Measurements from ENCODE around the gene SLC9A9. TPM values are rescaled to one million over a fixed set of nuclear protein-coding genes. Genes with fewer than 3 reads are reported as not detected.
"Not testable (repeated sequence)": the region's sequence is repeated elsewhere in the genome, so short reads cannot be mapped to it uniquely, and the experiment has no call there.

SLC9A9 gene
- total RNA-seq, 8 experiments from 2014 or later: 0.29 to 11.3 (median 5.9) TPM

GRCh38 chr3:143798151-143798550 is 50.1 kb downstream of the SLC9A9 start:
- 80 to 100% (median 93%) methylated on average over 1 to 7 of the region's 7 CpGs; no CpG with 5 or more reads in 1 of the 10 experiments for WGBS, 10 experiments
- in situ Hi-C loops (cut with MboI; ENCODE audit: low pct_unique_long_range_greater_than_20kb in 2 of 9, low sequenced_read_pairs in 9 of 9, unreplicated experiment in 9 of 9): loop anchor here in 3 of 9 experiments (25.0 kb wide), 2 partner anchors 139 to 164 kb away; partner anchors contain the start of gene DIPK2A (in 2 of the 3)
- not testable (repeated sequence) for ATAC-seq (replicated peaks in 6 of 8); H3K27ac ChIP-seq; H3K4me3 ChIP-seq; H3K4me1 ChIP-seq (replicated peaks in 1 of 2)

GRCh38 chr3:143795874-143796273 is 52.4 kb downstream of the SLC9A9 start:
- in situ Hi-C loops (cut with MboI; ENCODE audit: low pct_unique_long_range_greater_than_20kb in 2 of 9, low sequenced_read_pairs in 9 of 9, unreplicated experiment in 9 of 9): loop anchor here in 3 of 9 experiments (25.0 kb wide), 2 partner anchors 141 to 166 kb away; partner anchors contain the start of gene DIPK2A (in 2 of the 3)
- peaks cover 4 to 6% of the 10 kb centered on the region in 2 donors for H3K4me1 ChIP-seq (replicated peaks in 1 of 2)
- H3K27ac ChIP-seq: no peak overlapping the region
- 0 to 60% (median 10%) methylated on average over 1 to 2 of the region's 2 CpGs; no CpG with 5 or more reads in 2 of the 10 experiments for WGBS, 10 experiments
- peak; percentile 30 to 100 (median 48) for ATAC-seq (replicated peaks in 6 of 8)
- no peak overlapping the region for H3K4me3 ChIP-seq

DNA sequence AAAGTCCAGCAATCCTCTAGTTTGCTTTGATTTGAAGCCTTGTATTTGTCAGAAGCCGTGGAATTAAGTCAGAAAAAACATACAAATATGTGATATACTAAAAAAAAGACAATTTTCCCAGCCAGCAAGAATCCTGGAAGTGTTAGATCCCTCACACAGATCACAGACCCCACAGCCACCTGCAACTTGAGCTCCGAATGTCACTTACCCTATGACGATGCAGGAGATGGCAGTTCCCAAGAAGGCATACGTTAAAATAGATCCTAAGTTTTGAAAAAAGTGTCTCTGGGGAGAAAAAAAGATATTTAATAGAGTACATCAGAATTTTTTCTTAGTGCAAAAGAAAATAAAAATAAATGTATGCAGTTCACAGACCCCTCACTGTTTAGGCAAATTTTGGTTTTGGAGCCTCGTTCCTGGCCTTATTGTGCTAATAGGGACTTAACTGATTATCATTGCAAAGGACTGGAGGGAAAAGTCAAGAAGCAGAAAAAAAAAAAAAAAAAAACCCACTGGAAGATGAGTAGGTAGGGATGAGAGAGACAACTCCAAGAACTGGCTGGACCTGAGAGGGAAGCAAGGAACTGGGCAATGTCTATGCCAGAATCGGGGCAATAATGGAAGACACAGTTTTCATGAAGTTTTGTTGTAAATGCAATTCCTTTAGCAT is 53.3 kb downstream of the SLC9A9 start:
- no peak for ATAC-seq (replicated peaks in 6 of 8)
- in situ Hi-C loops (cut with MboI; ENCODE audit: low pct_unique_long_range_greater_than_20kb in 2 of 9, low sequenced_read_pairs in 9 of 9, unreplicated experiment in 9 of 9): loop anchor here in 3 of 9 experiments (25.0 kb wide), 2 partner anchors 142 to 167 kb away; partner anchors contain the start of gene DIPK2A (in 2 of the 3)
- WGBS, 10 experiments: 53 to 87% (median 73%) methylated on average over 2 to 6 of the region's 6 CpGs; no CpG with 5 or more reads in 1 of the 10 experiments
- no peak overlapping the region for H3K4me3 ChIP-seq
- peaks cover 4 to 6% of the 10 kb centered on the region in 2 donors for H3K4me1 ChIP-seq (replicated peaks in 1 of 2)
- no peak overlapping the region for H3K27ac ChIP-seq

DNA sequence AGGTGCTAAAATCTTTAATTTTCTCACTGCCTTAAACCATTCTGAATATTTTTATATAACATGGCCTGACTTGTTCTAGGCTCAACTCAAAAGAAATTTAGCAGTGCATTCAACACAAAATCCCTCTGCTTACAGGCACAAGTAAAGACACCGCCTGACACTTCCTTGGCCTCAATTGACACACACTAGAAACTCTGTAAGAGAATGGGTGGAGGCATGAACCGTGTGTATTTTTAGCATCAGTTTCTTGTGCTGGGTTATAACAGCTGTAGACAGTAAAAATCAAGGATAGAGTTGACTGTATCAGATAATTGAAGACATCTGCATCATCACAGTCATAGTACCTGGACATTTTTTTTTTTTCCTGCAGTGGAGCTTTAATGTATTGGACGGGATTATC is 54.3 kb downstream of the SLC9A9 start:
- Histone ChIP-seq H3K4me3 (no peak overlapping the region), H3K4me1 (replicated peaks in 1 of 2) (peaks cover 4 to 6% of the 10 kb centered on the region in 2 donors), H3K27ac (no peak overlapping the region)
- WGBS, 10 experiments: 0 to 100% (median 93%) methylated on average over 1 to 3 of the region's 3 CpGs; no CpG with 5 or more reads in 2 of the 10 experiments
- in situ Hi-C loops (cut with MboI; ENCODE audit: low pct_unique_long_range_greater_than_20kb in 2 of 9, low sequenced_read_pairs in 9 of 9, unreplicated experiment in 9 of 9): loop anchor here in 3 of 9 experiments (25.0 kb wide), 2 partner anchors 143 to 168 kb away; partner anchors contain the start of gene DIPK2A (in 2 of the 3)
- peak in 2 of 8 experiments; percentile 87 to 92 for ATAC-seq (replicated peaks in 6 of 8)

DNA sequence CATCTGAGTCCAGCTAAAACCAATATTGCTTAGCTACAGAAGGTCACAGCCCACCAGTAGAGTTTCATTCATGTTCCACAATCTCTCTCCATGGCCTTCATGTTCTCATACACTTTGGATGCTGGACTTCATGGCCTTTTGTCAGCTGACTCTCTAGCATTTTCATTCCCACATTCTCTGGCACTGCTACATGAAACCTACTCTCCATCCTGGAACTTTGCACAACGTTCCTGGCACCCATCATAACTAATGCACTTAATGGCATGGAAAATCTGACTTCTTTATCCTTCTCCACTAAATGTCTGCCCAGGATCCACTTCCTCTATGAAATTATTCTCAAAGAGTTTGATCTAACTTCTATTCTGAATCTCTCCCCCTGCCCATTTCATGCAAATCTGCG is 56.9 kb downstream of the SLC9A9 start:
- no peak overlapping the region for H3K4me3 ChIP-seq
- WGBS, 10 experiments: 48 to 100% (median 85%) methylated on average over 1 to 2 of the region's 2 CpGs; no CpG with 5 or more reads in 2 of the 10 experiments
- in situ Hi-C loops (cut with MboI; ENCODE audit: low pct_unique_long_range_greater_than_20kb in 2 of 9, low sequenced_read_pairs in 9 of 9, unreplicated experiment in 9 of 9): loop anchor here in 3 of 9 experiments (25.0 kb wide), 2 partner anchors 146 to 171 kb away; partner anchors contain the start of gene DIPK2A (in 2 of the 3)
- peaks cover 7 to 9% of the 10 kb centered on the region in 2 donors for H3K4me1 ChIP-seq (replicated peaks in 1 of 2)
- ATAC-seq (replicated peaks in 6 of 8): no peak
- H3K27ac ChIP-seq: no peak overlapping the region

- in situ Hi-C loops (cut with MboI; ENCODE audit: low pct_unique_long_range_greater_than_20kb in 2 of 9, low sequenced_read_pairs in 9 of 9, unreplicated experiment in 9 of 9): loop anchor here in 3 of 9 experiments (25.0 kb wide), 2 partner anchors 151 to 176 kb away; partner anchors contain the start of gene DIPK2A (in 2 of the 3)
- H3K27ac ChIP-seq: peak overlapping the region; percentile 23 to 42
Observed at GRCh38 chr3:143786219-143787191, 61.8 kb downstream of the SLC9A9 start.

DNA sequence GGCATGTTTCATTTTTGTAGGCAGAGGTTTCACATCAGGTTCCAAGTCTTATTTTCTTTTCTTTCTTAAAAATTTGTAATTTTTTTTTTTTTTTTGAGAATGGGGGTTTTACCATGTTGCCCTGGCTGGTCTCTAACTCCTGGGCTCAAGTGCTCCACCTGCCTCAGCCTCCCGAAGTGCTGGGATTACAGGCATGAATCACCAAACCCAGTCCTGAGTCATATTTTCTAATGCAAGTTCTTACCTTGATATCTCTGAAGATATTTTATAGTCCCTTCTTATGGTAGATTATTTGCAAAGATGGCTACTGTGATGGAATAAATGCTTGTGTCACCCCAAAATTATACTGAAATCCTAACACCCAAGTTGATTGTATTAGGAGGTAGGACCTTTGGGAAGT is 63.8 kb downstream of the SLC9A9 start:
- 50 to 100% (median 86%) methylated on average over 1 of the region's 1 CpG; no CpG with 5 or more reads in 3 of the 10 experiments for WGBS, 10 experiments

More at GRCh38 chr3:143786219-143787191, 61.8 kb downstream of the SLC9A9 start:
- peaks cover 4 to 22% of the 10 kb centered on the region in 2 donors for H3K4me1 ChIP-seq (replicated peaks in 1 of 2)
- 6 to 100% (median 47%) methylated on average over 4 to 9 of the region's 9 CpGs for WGBS, 10 experiments
- peak; percentile 47 to 83 (median 66) for ATAC-seq (replicated peaks in 6 of 8)
- no peak overlapping the region for H3K4me3 ChIP-seq

GRCh38 chr3:143783851-143784370 is 64.4 kb downstream of the SLC9A9 start:
- ATAC-seq (replicated peaks in 6 of 8): no peak
- H3K27ac ChIP-seq: no peak overlapping the region
- no peak overlapping the region for H3K4me3 ChIP-seq
- H3K4me1 ChIP-seq (replicated peaks in 1 of 2): peaks cover 4 to 24% of the 10 kb centered on the region in 2 donors
- in situ Hi-C loops (cut with MboI; ENCODE audit: low pct_unique_long_range_greater_than_20kb in 2 of 9, low sequenced_read_pairs in 9 of 9, unreplicated experiment in 9 of 9): loop anchor here in 3 of 9 experiments (25.0 kb wide), 2 partner anchors 153 to 178 kb away; partner anchors contain the start of gene DIPK2A (in 2 of the 3)
- 41 to 95% (median 79%) methylated on average over 1 to 4 of the region's 4 CpGs for WGBS, 10 experiments

More for the DNA sequence above, 63.8 kb downstream of the SLC9A9 start:
- H3K4me1 ChIP-seq (replicated peaks in 1 of 2): peaks cover 4 to 24% of the 10 kb centered on the region in 2 donors
- H3K4me3 ChIP-seq: no peak overlapping the region
- ATAC-seq (replicated peaks in 6 of 8): no peak
- H3K27ac ChIP-seq: no peak overlapping the region
- in situ Hi-C loops (cut with MboI; ENCODE audit: low pct_unique_long_range_greater_than_20kb in 2 of 9, low sequenced_read_pairs in 9 of 9, unreplicated experiment in 9 of 9): loop anchor here in 3 of 9 experiments (25.0 kb wide), 2 partner anchors 153 to 178 kb away; partner anchors contain the start of gene DIPK2A (in 2 of the 3)

- in situ Hi-C loops (cut with MboI; ENCODE audit: low pct_unique_long_range_greater_than_20kb in 2 of 9, low sequenced_read_pairs in 9 of 9, unreplicated experiment in 9 of 9): loop anchor here in 3 of 9 experiments (25.0 kb wide), 2 partner anchors 162 to 187 kb away; partner anchors contain the start of gene DIPK2A (in 2 of the 3)
- WGBS, 10 experiments: 0 to 36% (median 9%) methylated on average over 2 to 4 of the region's 4 CpGs; no CpG with 5 or more reads in 2 of the 10 experiments
- peaks cover 0 to 5% of the 10 kb centered on the region in 2 donors for H3K4me1 ChIP-seq (replicated peaks in 1 of 2)
- H3K4me3 ChIP-seq: no peak overlapping the region
- peak; percentile 48 to 93 (median 78) for ATAC-seq (replicated peaks in 6 of 8)
- no peak overlapping the region for H3K27ac ChIP-seq
Observed at GRCh38 chr3:143775459-143775858, 72.8 kb downstream of the SLC9A9 start.

DNA sequence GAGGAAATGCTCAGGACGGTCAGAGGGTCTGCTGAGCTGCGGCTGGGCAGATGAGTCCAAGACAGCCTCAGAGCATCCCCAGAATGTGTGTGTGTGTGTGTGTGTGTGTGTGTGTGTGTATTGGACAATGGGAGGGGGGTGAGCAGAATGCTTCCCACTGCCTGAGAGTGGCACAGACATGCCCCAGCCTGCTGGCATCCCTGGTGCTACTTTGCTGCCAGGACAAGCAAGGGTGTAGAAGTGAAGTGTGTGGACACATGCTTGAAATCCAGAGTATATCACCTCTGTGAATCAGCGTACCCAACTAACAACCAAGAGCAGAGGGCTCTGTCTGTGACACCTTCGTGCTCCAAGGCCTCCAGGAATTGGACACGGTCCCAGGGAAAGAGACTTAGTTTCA is 76.3 kb downstream of the SLC9A9 start:
- no peak overlapping the region for H3K27ac ChIP-seq
- H3K4me3 ChIP-seq: no peak overlapping the region
- no peak for ATAC-seq (replicated peaks in 6 of 8)
- H3K4me1 ChIP-seq (replicated peaks in 1 of 2): peaks cover 5 to 11% of the 10 kb centered on the region in 2 donors
- WGBS, 10 experiments: 59 to 100% (median 100%) methylated on average over 1 to 4 of the region's 5 CpGs; no CpG with 5 or more reads in 4 of the 10 experiments
- in situ Hi-C loops (cut with MboI; ENCODE audit: low pct_unique_long_range_greater_than_20kb in 2 of 9, low sequenced_read_pairs in 9 of 9, unreplicated experiment in 9 of 9): loop anchor here in 1 of 9 experiments (25.0 kb wide), 2 partner anchors 435 to 635 kb away; no protein-coding TSS in a partner anchor

GRCh38 chr3:143771258-143771657 is 77.0 kb downstream of the SLC9A9 start:
- peaks cover 5 to 7% of the 10 kb centered on the region in 2 donors for H3K4me1 ChIP-seq (replicated peaks in 1 of 2)
- H3K27ac ChIP-seq: no peak overlapping the region
- 20 to 100% (median 74%) methylated on average over 1 to 3 of the region's 3 CpGs; no CpG with 5 or more reads in 2 of the 10 experiments for WGBS, 10 experiments
- H3K4me3 ChIP-seq: no peak overlapping the region
- no peak for ATAC-seq (replicated peaks in 6 of 8)
- in situ Hi-C loops (cut with MboI; ENCODE audit: low pct_unique_long_range_greater_than_20kb in 2 of 9, low sequenced_read_pairs in 9 of 9, unreplicated experiment in 9 of 9): loop anchor here in 1 of 9 experiments (25.0 kb wide), 2 partner anchors 434 to 634 kb away; no protein-coding TSS in a partner anchor

Data from motor neuron (in vitro differentiated cells).